ENCODE results near the gene PPP1R12C. TPM values are rescaled to one million over a fixed set of nuclear protein-coding genes. Genes with fewer than 3 reads are reported as not detected.

PPP1R12C gene
- total RNA-seq = 100 to 1,000 TPM; 113 to 270 (median 180) TPM

DNA sequence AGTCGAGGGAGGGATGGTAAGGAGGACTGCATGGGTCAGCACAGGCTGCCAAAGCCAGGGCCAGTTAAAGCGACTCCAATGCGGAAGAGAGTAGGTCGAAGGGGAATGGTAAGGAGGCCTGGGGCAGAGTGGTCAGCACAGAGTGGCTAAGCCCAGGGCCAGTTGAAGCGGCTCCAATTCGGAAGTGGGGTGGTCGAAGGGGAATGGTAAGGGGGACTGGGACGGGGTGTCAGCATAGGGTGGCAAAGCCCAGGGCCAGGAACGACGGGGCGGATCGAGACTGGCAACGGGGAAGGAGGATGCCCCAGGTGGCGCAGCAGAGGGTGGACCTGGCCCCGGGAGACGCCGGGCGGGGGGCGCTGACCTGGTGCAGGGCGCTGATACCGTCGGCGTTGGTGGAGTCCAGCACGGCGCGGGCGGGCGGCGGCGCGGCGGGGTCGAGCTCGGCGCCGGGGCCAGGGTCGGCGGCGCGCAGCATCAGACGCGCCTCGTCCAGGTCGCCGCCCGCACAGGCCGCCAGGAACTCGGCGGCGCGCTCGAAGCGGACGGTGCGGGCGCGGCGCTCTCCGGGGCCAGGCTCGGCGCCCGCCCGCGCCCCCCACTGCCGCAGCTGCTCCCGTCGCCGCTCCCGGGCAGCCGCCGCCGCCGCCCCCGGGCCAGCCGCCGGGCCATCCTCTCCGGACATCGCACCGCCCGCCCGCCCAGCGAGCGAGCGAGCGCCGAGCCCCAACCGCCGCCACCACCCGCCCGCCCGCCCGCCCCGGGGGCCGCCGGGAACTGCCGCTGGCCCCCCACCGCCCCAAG lies at the start of gene PPP1R12C:
TSS of gene PPP1R12C (minus strand) at position 779 of the 804 bp plus-strand sequence. CDS start at position 685, 94 bp downstream.
- WGBS, 2 donors = 0 to 1% methylated on average over 35 to 38 of the region's 97 CpGs
- TF ChIP-seq POLR2A (IDR thresholded peaks at IDR 0.05) (peak; percentile 28 to 40), CTCF (IDR thresholded peaks at IDR 0.05) (no peak), EP300 (IDR thresholded peaks at IDR 0.05) (no peak)
- peak within 1 kb of the TSS; percentile 58 to 97 (median 87) for H3K4me3 ChIP-seq
- H3K9me3 ChIP-seq = no peaks in the 10 kb centered on the region
- H3K4me1 ChIP-seq = peaks cover 0 to 60% (median 35%) of the 10 kb centered on the region in 4 donors
- DNase-seq (ENCODE audit: low spot score in 2 of 2) = no peak
- peaks cover 0 to 5% (median 0%) of the 10 kb centered on the region in 3 donors for H3K36me3 ChIP-seq
- no peaks in the 10 kb centered on the region for H3K27me3 ChIP-seq
- peak within 1 kb of the TSS; percentile 63 to 95 (median 90) for H3K27ac ChIP-seq

DNA sequence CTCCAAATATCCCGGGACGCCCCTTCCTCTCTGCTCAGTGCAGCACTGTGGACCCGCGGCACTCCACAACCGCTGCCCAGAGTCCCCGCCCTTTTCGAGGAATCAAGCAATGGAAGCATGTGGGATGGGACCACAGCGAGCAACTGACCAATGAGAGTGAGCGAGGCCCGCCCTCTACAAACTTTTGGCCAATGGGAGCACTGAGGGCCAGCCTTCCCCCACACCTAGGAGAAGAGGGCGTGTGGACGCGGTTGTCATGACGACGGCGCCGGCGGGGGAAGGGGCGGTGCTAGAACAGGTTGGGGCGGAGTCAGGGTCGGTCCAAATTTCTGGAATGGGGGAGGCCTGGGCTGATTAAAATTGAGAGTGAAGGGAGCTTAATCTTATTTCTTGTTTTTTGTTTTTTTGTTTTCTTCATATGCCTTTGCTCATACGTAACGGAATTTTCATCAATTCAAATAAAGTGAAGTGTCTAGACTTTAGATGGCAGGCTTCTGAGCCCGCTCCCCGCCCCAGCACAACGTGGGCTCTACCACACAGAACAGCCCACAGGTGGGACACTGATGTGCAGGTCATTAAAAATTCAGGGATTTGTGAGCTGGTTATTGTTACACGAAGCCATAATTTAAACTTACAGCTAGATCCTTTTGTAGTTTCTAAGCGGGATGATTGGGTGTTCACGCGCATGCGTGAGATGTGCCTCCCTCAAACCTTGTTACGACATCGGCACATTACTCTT lies 49.3 kb upstream of the PPP1R12C start, which contains the start of gene DNAAF3:
TSS of gene DNAAF3 (minus strand) at position 84 of the 739 bp plus-strand sequence. CDS start 200 bp downstream, outside the sequence.
- no peak within 1 kb of the TSS for H3K27ac ChIP-seq
- DNase-seq (ENCODE audit: low spot score in 2 of 2) = peak; percentile 41 to 69
- H3K4me3 ChIP-seq = peak within 1 kb of the TSS in 3 of 4 donors; percentile 28 to 45 (median 39)
- 2 to 3% methylated on average over 33 of the region's 33 CpGs for WGBS, 2 donors
- H3K27me3 ChIP-seq = peaks cover 0 to 99% of the 10 kb centered on the region in 2 donors
- H3K4me1 ChIP-seq = peaks cover 0 to 16% (median 2%) of the 10 kb centered on the region in 4 donors
- no peaks in the 10 kb centered on the region for H3K9me3 ChIP-seq
- no peaks in the 10 kb centered on the region for H3K36me3 ChIP-seq
- TF ChIP-seq POLR2A (IDR thresholded peaks at IDR 0.05) = no peak
- no peak for TF ChIP-seq CTCF (IDR thresholded peaks at IDR 0.05)
- TF ChIP-seq EP300 (IDR thresholded peaks at IDR 0.05) = no peak

GRCh38 chr19:55165952-55166529 lies 48.6 kb upstream of the PPP1R12C start:
- TF ChIP-seq POLR2A (IDR thresholded peaks at IDR 0.05) (no peak), EP300 (IDR thresholded peaks at IDR 0.05) (no peak), CTCF (IDR thresholded peaks at IDR 0.05) (no peak)
- Histone ChIP-seq H3K27ac (no peak overlapping the region), H3K4me1 (peaks cover 0 to 17% (median 2%) of the 10 kb centered on the region in 4 donors), H3K36me3 (no peaks in the 10 kb centered on the region), H3K27me3 (peaks cover 0 to 99% of the 10 kb centered on the region in 2 donors), H3K4me3 (peak overlapping the region in 3 of 4 donors; percentile 28 to 45 (median 39)), H3K9me3 (no peaks in the 10 kb centered on the region)
- WGBS, 2 donors = 1 to 2% methylated on average over 30 to 33 of the region's 34 CpGs
- DNase-seq (ENCODE audit: low spot score in 2 of 2) = no peak

DNA sequence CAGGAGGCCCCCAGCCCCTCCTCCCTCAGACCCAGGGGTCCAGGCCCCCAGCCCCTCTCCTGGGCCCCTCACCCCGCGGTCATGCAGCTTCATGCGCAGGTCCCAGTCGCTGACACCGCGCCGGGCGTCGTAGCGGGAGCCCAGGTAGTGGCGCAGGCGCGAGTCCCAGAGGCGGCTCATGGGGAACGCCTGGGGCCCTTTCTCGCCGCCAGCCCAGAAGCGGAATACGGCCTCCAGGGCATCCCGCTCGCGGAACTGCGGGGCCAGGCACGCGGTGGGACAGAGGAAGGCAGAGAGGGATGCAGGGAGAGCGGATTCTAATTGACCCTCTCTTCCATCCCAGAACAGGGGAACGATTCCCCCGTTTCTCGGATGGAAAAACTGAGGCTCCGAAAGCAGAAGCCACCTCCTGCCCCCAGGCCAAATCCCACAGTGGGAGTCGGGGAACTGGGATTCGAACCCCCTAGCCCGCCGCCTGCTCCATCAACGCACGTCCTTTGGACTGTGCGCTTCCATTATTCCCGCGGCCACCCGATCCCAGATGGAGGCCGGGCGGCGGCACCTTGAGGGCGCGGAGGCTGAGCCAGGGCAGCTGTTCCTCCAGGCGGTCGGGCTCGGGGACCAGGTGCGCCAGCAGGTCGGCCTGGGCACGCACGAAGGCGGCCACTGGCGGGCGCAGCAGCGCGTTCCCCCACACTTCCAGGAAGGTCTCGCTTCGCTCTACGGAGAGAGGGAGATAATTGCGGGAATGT lies 44.3 kb upstream of the PPP1R12C start:
- DNase-seq (ENCODE audit: low spot score in 2 of 2) = no peak
- peaks cover 0 to 99% of the 10 kb centered on the region in 2 donors for H3K27me3 ChIP-seq
- TF ChIP-seq POLR2A (IDR thresholded peaks at IDR 0.05) (no peak), CTCF (IDR thresholded peaks at IDR 0.05) (no peak), EP300 (IDR thresholded peaks at IDR 0.05) (no peak)
- peaks cover 0 to 32% (median 2%) of the 10 kb centered on the region in 4 donors for H3K4me1 ChIP-seq
- H3K4me3 ChIP-seq = no peak overlapping the region
- no peaks in the 10 kb centered on the region for H3K36me3 ChIP-seq
- 29 to 31% methylated on average over 47 to 61 of the region's 61 CpGs for WGBS, 2 donors
- no peak overlapping the region for H3K27ac ChIP-seq
- no peaks in the 10 kb centered on the region for H3K9me3 ChIP-seq

Data from tibial nerve (tissue), 4 donors.